Pancreas (tissue), 10 donors: ENCODE results near the gene OMD. TPM values are rescaled to one million over a fixed set of nuclear protein-coding genes. Genes with fewer than 3 reads are reported as not detected.

Source experiments
- ATAC-seq, 4 donors: fragments of 200-7000 bp; cut with Tn5 transposase; one replicate each; pipeline versions ENCODE4 v1.8.0 to v1.9.1; 2020; ENCODE audit warnings: mild to moderate bottlenecking in 4 of 4, moderate library complexity in 4 of 4
- DNase-seq, 6 donors: peaks; one replicate each; pipeline ENCODE4 v3.0.0-alpha.2; 2020
- FAIRE-seq: peaks from 2 replicates; lab custom pipeline; 2012; peaks lifted over from hg19 to GRCh38; lab: Jason Lieb, UNC
- H3K27ac ChIP-seq, 4 donors: fragments of 200-600 bp; sonication (generic); 1 replicate in 3 of 4; 2 replicates in 1 of 4; pipeline versions ENCODE4 v1.5.0 to v1.8.0; 2020
- H3K27me3 ChIP-seq, 4 donors: fragments of 200-600 bp; one replicate each; pipeline ENCODE4 v1.8.0; 2021
- H3K36me3 ChIP-seq, 3 donors: fragments of 200-600 bp; sonication (generic) in 1 of 3; one replicate each; pipeline versions ENCODE4 v1.5.0 to v1.8.0; 2020 to 2021
- H3K4me1 ChIP-seq, 3 donors: fragments of 200-600 bp; one replicate each; pipeline ENCODE4 v1.8.0; 2021
- H3K4me3 ChIP-seq, 4 donors: fragments of 200-600 bp; sonication (generic) in 2 of 4; one replicate each; pipeline versions ENCODE4 v1.5.0 to v1.8.0; 2020 to 2021
- H3K9me3 ChIP-seq, 4 donors: fragments of 200-600 bp; one replicate each; pipeline ENCODE4 v1.8.0; 2021
- WGBS, 2 donors: extraction: QIAGEN DNeasy Blood & Tissue Kit; methylation state at CpG; one replicate each; pipeline ENCODE4 v1.1.7; 2013; 5-methylcytosine and 5-hydroxymethylcytosine counted together
- intact Hi-C, 3 donors: fragments of 100-400 bp; cut with DNase I; formaldehyde crosslinking; loops; one replicate each; pipeline versions ENCODE4 v1.11.1 to v1.14.2; 2022
- polyA plus RNA-seq, 2 donors: library from polyadenylated mRNA; stranded (reverse); fragments of 200-250 nt; gene quantifications; one replicate each; pipeline ENCODE4 v1.2.3, GENCODE V29; 2013
- total RNA-seq, 6 donors: library from RNA; stranded (reverse); fragmentation: NEBNext Ultra II Directional in 4 of 6; extraction: Animal tissue kit (Norgen Biotek cat#: 25700) in 4 of 6; gene quantifications; one replicate each; pipeline versions ENCODE4 v1.2.1 to v1.2.4, GENCODE V29; 2021 to 2023
- TF ChIP-seq, protein P1 (sequence below), 4 donors: fragments of 200-600 bp; sonication (generic) in 3 of 4; IDR thresholded peaks; one replicate each; pipeline versions ENCODE4 v1.5.0 to v1.8.0; 2021; ENCODE audit warnings: antibody characterized with exemption in 4 of 4
- donor health status: healthy with polysubstance abuse.
- donor health status: DM: no; HTN: no; CAD: no; lungs with moderate emphysema.
- donor health status: DM: no; HTN: no; CAD: no.
- donor health status: control.
- donor health status: control.
- donor health status: Bipolar disorder and iron deficiency.
- donor health status: DM: yes; HTN: yes; CAD: no.
- donor health status: DM: no; HTN: no; CAD: no.
- donor health status: DM: no; HTN: no; CAD: no.
- donor health status: DM: yes; HTN: yes; CAD: no.

Gene OMD
- total and polyA plus RNA-seq, 8 donors, result 0.19 to 2.4 (median 0.52) TPM; not detected in 1

DNA sequence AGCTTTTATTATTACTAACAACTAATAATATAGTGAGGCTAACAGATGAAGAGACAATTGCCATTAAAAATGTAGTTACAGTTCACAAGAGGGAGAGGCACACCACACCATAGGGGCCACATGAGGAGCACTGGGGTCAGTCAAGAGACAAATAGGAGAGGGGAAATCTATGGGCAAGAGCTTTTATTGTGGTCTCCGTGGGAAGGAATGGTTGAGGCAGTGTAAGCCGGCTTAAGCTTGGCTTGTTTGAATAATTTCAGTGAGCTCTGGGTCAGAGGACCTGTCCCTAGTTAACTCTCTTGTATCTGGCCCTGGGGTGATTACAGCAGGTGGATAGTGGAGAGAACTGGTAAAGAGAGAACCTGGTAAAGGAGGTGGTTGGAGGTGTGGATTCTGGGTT lies 55.2 kb downstream of the OMD start:
- WGBS, 2 donors, result 25 to 47% methylated on average over 2 of the region's 2 CpGs
- TF ChIP-seq, protein P1, sequence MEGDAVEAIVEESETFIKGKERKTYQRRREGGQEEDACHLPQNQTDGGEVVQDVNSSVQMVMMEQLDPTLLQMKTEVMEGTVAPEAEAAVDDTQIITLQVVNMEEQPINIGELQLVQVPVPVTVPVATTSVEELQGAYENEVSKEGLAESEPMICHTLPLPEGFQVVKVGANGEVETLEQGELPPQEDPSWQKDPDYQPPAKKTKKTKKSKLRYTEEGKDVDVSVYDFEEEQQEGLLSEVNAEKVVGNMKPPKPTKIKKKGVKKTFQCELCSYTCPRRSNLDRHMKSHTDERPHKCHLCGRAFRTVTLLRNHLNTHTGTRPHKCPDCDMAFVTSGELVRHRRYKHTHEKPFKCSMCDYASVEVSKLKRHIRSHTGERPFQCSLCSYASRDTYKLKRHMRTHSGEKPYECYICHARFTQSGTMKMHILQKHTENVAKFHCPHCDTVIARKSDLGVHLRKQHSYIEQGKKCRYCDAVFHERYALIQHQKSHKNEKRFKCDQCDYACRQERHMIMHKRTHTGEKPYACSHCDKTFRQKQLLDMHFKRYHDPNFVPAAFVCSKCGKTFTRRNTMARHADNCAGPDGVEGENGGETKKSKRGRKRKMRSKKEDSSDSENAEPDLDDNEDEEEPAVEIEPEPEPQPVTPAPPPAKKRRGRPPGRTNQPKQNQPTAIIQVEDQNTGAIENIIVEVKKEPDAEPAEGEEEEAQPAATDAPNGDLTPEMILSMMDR (IDR thresholded peaks at IDR 0.05), result no peak
- FAIRE-seq (no peak), ATAC-seq (no peak), DNase-seq (no peak)
- intact Hi-C loops, result no loop called here
- no peaks in the 10 kb centered on the region for H3K27me3 ChIP-seq
- H3K27ac ChIP-seq, result no peak overlapping the region
- no peaks in the 10 kb centered on the region for H3K36me3 ChIP-seq
- no peak overlapping the region for H3K4me3 ChIP-seq
- H3K9me3 ChIP-seq, result no peaks in the 10 kb centered on the region
- H3K4me1 ChIP-seq, result no peaks in the 10 kb centered on the region

Other genes starting within 250 kb of the OMD start
- gene IARS1, start 130.8 kb downstream of the OMD start, total RNA-seq, result 10 to 100 TPM; 25.9 to 89.3 (median 42.2) TPM
- gene IARS1, start 130.8 kb downstream of the OMD start, polyA plus RNA-seq, result 10 to 100 TPM; 16.8 to 30.9 TPM
- 10 to 100 TPM in 5 of 6 donors, 1 to 10 TPM in 1; 9.7 to 20.0 (median 13.3) TPM for gene NOL8, start 99.1 kb downstream of the OMD start, total RNA-seq
- gene NOL8, start 99.1 kb downstream of the OMD start, polyA plus RNA-seq, result 10 to 100 TPM; 15.5 to 20.6 TPM
- 1 to 10 TPM; 1.0 to 2.7 (median 2.3) TPM for gene CENPP, start 98.5 kb downstream of the OMD start, total RNA-seq
- gene CENPP, start 98.5 kb downstream of the OMD start, polyA plus RNA-seq, result 1 to 10 TPM in 1 of 2 donors, under 1 TPM in 1; 0.46 to 1.1 TPM
- gene OGN, start 19.9 kb downstream of the OMD start, total RNA-seq, result 1 to 10 TPM in 3 of 6 donors, under 1 TPM in 3; 0.28 to 5.8 (median 2.3) TPM
- gene OGN, start 19.9 kb downstream of the OMD start, polyA plus RNA-seq, result 1 to 10 TPM; 1.3 to 1.4 TPM
- 10 to 100 TPM in 1 of 6 donors, 1 to 10 TPM in 3, under 1 TPM in 2; 0.51 to 16.5 (median 2.4) TPM for gene ASPN, start 58.0 kb upstream of the OMD start, total RNA-seq
- gene ASPN, start 58.0 kb upstream of the OMD start, polyA plus RNA-seq, result 1 to 10 TPM in 1 of 2 donors, under 1 TPM in 1; 0.53 to 2.3 TPM
- 1 to 10 TPM in 4 of 6 donors, under 1 TPM in 2; 0.56 to 3.2 (median 1.8) TPM for gene ECM2, start 111.5 kb upstream of the OMD start, total RNA-seq
- 1 to 10 TPM in 1 of 2 donors, under 1 TPM in 1; 0.76 to 2.0 TPM for gene ECM2, start 111.5 kb upstream of the OMD start, polyA plus RNA-seq
- gene IPPK, start 245.7 kb upstream of the OMD start, total RNA-seq, result 1 to 10 TPM; 1.9 to 3.9 (median 2.6) TPM
- gene IPPK, start 245.7 kb upstream of the OMD start, polyA plus RNA-seq, result 1 to 10 TPM; 3.7 to 6.5 TPM